SU-DHL-6 (cell line): ENCODE data around the gene NSUN7.

Source experiments
- H2AFZ ChIP-seq: fragments of 200-600 bp; sonication (generic); 2 replicates; pipeline ENCODE4 v1.6.1; 2014; ENCODE audit warnings: low read depth, mild to moderate bottlenecking, moderate library complexity, mixed read lengths, antibody characterized with exemption, low read length; ENCODE audit not compliant: severe bottlenecking
- H3F3A ChIP-seq: fragments of 200-600 bp; shearing (Covaris generic); 2 replicates; pipeline ENCODE4 v1.6.0; 2016; ENCODE audit warnings: antibody characterized with exemption, mild to moderate bottlenecking; ENCODE audit not compliant: insufficient read depth
- H3K27ac ChIP-seq: fragments of 200-600 bp; sonication (generic); 2 replicates; pipeline ENCODE4 v1.5.1; 2016; ENCODE audit warnings: low read depth, mild to moderate bottlenecking, low read length, moderate library complexity, mixed read lengths
- H3K27me3 ChIP-seq: fragments of 200-600 bp; sonication (generic), shearing (Covaris generic); 2 replicates; pipeline ENCODE4 v1.6.0; 2014; ENCODE audit warnings: mild to moderate bottlenecking, low read length
- H3K36me3 ChIP-seq: fragments of 200-600 bp; sonication (generic); 2 replicates; pipeline ENCODE4 v1.6.1; 2014; ENCODE audit warnings: mild to moderate bottlenecking, low read length, mixed read lengths
- H3K4me2 ChIP-seq: fragments of 300-600, 200-600 bp; shearing (Covaris generic), sonication (generic); 2 replicates; pipeline ENCODE4 v1.6.0; 2014; ENCODE audit warnings: low read length, low read depth, mild to moderate bottlenecking; ENCODE audit not compliant: poor library complexity, severe bottlenecking
- H3K4me3 ChIP-seq: fragments of 200-600 bp; sonication (generic); 2 replicates; pipeline ENCODE4 v1.5.1; 2014; ENCODE audit warnings: antibody characterized with exemption, low read length, mild to moderate bottlenecking, mixed read lengths; ENCODE audit not compliant: insufficient read depth, poor library complexity, severe bottlenecking
- H3K79me2 ChIP-seq: fragments of 200-600 bp; sonication (generic); 2 replicates; pipeline ENCODE4 v1.6.1; 2014; ENCODE audit warnings: mild to moderate bottlenecking, low read length, moderate library complexity; ENCODE audit not compliant: insufficient read depth
- H3K9ac ChIP-seq: fragments of 200-600 bp; sonication (generic); 2 replicates; pipeline ENCODE4 v1.7.0; 2014; ENCODE audit warnings: mild to moderate bottlenecking, low read length
- H3K9me2 ChIP-seq: fragments of 200-600 bp; sonication (generic); replicated peaks from 2 replicates; pipeline ENCODE4 v1.6.1; 2014; ENCODE audit warnings: low read length; ENCODE audit not compliant: insufficient read depth
- H3K9me3 ChIP-seq: fragments of 200-600 bp; sonication (generic); 2 replicates; pipeline ENCODE4 v1.6.1; 2014; ENCODE audit warnings: low read length, mixed read lengths; ENCODE audit not compliant: insufficient read depth
- H4K20me1 ChIP-seq: fragments of 200-600 bp; sonication (generic); 2 replicates; pipeline ENCODE4 v1.6.1; 2014; ENCODE audit warnings: low read depth, mild to moderate bottlenecking, antibody characterized with exemption, low read length, moderate library complexity, mixed read lengths
- EZH2phosphoT487 ChIP-seq: fragments of 200-600 bp; sonication (generic), shearing (Covaris generic); conservative IDR thresholded peaks from 2 replicates; pipeline ENCODE4 v1.6.1; 2018; ENCODE audit warnings: mild to moderate bottlenecking, antibody characterized with exemption, low read length, moderate library complexity, mixed read lengths
- TF ChIP-seq, protein P1 (sequence below): fragments of 200-600 bp; sonication (generic); IDR thresholded peaks from one replicate; pipeline ENCODE4 v1.5.1; 2017; ENCODE audit warnings: antibody characterized with exemption, mild to moderate bottlenecking, low read length, moderate library complexity; ENCODE audit not compliant: insufficient read depth, poor library complexity, severe bottlenecking

The NSUN7 gene

DNA sequence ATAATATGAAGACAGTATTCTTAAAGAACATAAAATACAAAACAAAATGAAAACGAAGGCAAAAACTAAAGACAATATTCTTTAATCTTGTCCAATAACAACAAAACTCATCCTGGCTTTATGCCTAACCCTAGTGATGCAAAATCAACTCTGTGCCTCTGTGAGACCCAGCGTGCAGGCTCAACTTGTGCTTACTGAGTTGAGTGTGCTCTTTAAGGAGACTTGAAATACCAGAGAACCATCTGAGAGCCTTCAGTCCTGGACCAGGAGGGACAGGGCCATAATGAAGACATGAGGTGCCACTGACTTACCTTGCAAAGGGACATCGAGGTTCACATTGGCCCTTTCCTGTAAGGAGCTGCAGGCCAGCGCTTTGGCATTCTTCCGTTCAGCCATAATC lies 77.1 kb downstream of the NSUN7 start:
- H3K36me3 ChIP-seq: no peaks in the 10 kb centered on the region
- TF ChIP-seq EZH2phosphoT487: no peak
- TF ChIP-seq, protein P1, sequence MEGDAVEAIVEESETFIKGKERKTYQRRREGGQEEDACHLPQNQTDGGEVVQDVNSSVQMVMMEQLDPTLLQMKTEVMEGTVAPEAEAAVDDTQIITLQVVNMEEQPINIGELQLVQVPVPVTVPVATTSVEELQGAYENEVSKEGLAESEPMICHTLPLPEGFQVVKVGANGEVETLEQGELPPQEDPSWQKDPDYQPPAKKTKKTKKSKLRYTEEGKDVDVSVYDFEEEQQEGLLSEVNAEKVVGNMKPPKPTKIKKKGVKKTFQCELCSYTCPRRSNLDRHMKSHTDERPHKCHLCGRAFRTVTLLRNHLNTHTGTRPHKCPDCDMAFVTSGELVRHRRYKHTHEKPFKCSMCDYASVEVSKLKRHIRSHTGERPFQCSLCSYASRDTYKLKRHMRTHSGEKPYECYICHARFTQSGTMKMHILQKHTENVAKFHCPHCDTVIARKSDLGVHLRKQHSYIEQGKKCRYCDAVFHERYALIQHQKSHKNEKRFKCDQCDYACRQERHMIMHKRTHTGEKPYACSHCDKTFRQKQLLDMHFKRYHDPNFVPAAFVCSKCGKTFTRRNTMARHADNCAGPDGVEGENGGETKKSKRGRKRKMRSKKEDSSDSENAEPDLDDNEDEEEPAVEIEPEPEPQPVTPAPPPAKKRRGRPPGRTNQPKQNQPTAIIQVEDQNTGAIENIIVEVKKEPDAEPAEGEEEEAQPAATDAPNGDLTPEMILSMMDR: no peak
- H2AFZ ChIP-seq: no peak overlapping the region

DNA sequence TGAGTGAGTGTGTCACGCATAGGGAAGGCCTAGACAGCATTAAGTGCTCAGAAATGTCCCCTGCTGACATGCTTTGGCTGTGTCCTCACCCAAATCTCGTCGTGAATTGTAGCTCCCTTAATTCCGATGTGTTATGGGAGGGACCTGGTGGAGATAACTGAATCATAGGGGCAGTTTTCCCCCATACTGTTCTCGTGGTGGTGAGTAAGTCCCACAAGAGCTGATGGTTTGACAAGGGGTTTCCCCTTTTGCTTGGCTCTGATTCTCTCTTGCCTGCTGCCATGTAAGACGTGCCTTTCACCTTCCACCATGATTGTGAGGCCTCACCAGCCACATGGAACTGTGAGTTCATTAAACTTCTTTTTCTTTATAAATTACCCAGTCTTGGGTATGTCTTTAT lies 78.0 kb downstream of the NSUN7 start:
- no peak overlapping the region for H3K4me3 ChIP-seq
- H3F3A ChIP-seq: no peaks in the 10 kb centered on the region
- H2AFZ ChIP-seq: no peak overlapping the region
- H3K27ac ChIP-seq: no peak overlapping the region
- H3K9me3 ChIP-seq: no peaks in the 10 kb centered on the region
- H3K4me2 ChIP-seq: no peak overlapping the region
- no peaks in the 10 kb centered on the region for H3K79me2 ChIP-seq
- TF ChIP-seq, protein P1: no peak
- no peak for TF ChIP-seq EZH2phosphoT487
- no peaks in the 10 kb centered on the region for H4K20me1 ChIP-seq
- no peak overlapping the region for H3K9ac ChIP-seq
- H3K36me3 ChIP-seq: no peaks in the 10 kb centered on the region
- H3K9me2 ChIP-seq: no peaks in the 10 kb centered on the region
- no peaks in the 10 kb centered on the region for H3K27me3 ChIP-seq

More for the DNA sequence above, 77.1 kb downstream of the NSUN7 start:
- Histone ChIP-seq H3K9me3 (no peaks in the 10 kb centered on the region), H3K9me2 (no peaks in the 10 kb centered on the region), H4K20me1 (no peaks in the 10 kb centered on the region), H3F3A (no peaks in the 10 kb centered on the region), H3K27me3 (no peaks in the 10 kb centered on the region), H3K4me2 (no peak overlapping the region), H3K9ac (no peak overlapping the region), H3K4me3 (no peak overlapping the region), H3K27ac (no peak overlapping the region), H3K79me2 (no peaks in the 10 kb centered on the region)

DNA sequence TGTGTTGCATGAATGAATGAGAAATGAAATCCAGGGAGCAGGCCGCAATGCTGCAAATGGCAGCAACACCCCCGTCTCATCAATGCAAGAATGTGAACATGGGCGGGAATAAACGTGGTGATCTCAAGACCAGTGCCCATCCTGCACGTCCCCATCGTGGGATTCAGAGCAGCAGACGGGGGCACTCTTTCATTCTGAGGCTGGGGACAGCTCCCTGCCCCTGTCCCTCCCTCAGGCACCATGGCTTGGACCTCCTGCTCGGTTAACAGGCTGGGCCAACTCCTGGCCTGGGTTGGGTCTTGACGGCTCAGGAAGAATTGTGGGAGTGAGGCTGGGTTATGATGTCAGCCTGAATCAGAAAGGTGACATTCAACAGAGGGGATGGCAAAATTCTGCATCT lies 78.9 kb downstream of the NSUN7 start:
- no peak overlapping the region for H3K4me3 ChIP-seq
- H3K9ac ChIP-seq: no peak overlapping the region
- H3K4me2 ChIP-seq: no peak overlapping the region
- no peaks in the 10 kb centered on the region for H3K9me2 ChIP-seq
- H3K27ac ChIP-seq: no peak overlapping the region
- no peaks in the 10 kb centered on the region for H3K27me3 ChIP-seq
- no peak for TF ChIP-seq EZH2phosphoT487
- TF ChIP-seq, protein P1: no peak
- no peaks in the 10 kb centered on the region for H4K20me1 ChIP-seq
- H3K79me2 ChIP-seq: no peaks in the 10 kb centered on the region
- H3F3A ChIP-seq: no peaks in the 10 kb centered on the region
- no peaks in the 10 kb centered on the region for H3K36me3 ChIP-seq
- no peak overlapping the region for H2AFZ ChIP-seq
- H3K9me3 ChIP-seq: no peaks in the 10 kb centered on the region

DNA sequence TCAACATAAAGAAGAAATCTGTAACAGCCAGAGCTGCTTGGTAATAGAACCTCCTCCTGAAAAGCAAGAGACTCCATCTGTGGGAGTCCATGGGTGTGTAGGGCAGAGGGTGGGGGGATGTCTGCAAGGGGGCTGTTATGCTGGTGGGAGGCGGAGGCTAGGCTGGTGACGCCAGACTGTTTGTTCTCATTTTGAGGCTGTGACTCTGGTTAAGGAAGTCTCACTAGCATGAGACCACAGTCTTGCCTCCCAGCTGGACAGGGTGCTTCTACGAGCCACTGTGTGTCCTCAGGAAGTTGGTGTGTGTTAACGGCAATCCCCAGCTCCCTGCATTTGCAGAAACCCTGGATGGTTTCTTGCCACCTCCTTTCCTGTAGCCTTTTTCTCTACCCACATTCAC lies 79.8 kb downstream of the NSUN7 start:
- no peak overlapping the region for H3K4me2 ChIP-seq
- H3K4me3 ChIP-seq: no peak overlapping the region
- H3K9ac ChIP-seq: no peak overlapping the region
- no peaks in the 10 kb centered on the region for H3K9me3 ChIP-seq
- H3K9me2 ChIP-seq: no peaks in the 10 kb centered on the region
- H4K20me1 ChIP-seq: no peaks in the 10 kb centered on the region
- TF ChIP-seq, protein P1: no peak
- TF ChIP-seq EZH2phosphoT487: no peak
- H2AFZ ChIP-seq: no peak overlapping the region
- no peaks in the 10 kb centered on the region for H3F3A ChIP-seq
- H3K79me2 ChIP-seq: no peaks in the 10 kb centered on the region
- no peaks in the 10 kb centered on the region for H3K36me3 ChIP-seq
- no peaks in the 10 kb centered on the region for H3K27me3 ChIP-seq
- H3K27ac ChIP-seq: no peak overlapping the region
